Stimulated activated CD8-positive, alpha-beta memory T cell treated with anti-CD3 and anti-CD28 coated beads, Interleukin-15, amount 100 ng/mL, for 24 hours (primary cell): ENCODE measurements around the gene NTF4.
"Not testable (repeated sequence)": the region's sequence is repeated elsewhere in the genome, so short reads cannot be mapped to it uniquely, and the experiment has no call there.

ENCODE experiments used
- DNase-seq: peaks from one replicate; pipeline ENCODE4 v3.0.0-alpha.2; 2020; ENCODE audit warnings: low read depth

Gene NTF4

DNA sequence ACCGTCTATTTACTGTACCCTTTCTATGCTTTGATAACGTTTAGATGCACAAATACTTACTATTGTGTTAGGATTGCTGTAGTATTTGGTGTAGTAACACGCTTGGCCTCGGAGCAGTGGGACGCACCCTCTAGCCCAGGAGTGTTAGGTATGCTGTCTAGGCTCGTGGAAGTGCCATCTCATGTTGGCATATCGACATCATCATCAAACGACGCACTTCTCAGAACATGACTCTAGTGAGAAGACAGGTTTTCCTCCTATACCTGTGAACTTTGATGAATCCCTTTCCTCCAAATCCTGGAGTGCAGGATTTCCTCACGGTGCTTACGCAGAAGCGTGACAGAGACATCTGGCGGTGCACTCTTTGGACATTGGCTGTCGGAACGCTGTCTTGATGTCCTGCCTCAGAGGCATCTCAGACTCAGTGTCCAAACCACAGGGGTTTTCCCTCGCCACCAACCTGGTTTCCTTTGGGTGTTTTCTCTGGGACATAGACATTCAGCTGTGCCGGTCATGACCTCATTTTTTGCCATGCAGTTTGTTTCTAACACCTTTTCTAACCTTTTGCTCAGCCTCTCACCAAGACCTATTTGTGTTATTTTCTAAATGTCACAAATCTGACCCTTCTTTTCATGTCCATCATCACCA lies 26.9 kb upstream of the NTF4 start:
- no peak for DNase-seq

DNA sequence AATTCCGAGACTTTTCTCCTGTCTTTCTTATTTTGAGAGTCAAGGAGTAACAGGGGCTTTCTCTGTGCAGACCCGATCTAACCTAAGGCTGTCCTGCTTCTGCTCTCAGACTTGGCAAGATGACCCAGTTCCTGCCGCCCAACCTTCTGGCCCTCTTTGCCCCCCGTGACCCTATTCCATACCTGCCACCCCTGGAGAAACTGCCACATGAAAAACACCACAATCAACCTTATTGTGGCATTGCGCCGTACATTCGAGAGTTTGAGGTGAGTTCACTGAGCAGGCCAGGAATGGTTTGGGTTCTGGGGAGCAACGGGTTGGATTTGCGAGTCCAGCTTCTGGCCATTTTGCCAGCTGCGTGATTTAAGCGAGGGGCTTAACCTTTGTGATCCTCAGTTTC lies 21.7 kb upstream of the NTF4 start:
- DNase-seq, result no peak

DNA sequence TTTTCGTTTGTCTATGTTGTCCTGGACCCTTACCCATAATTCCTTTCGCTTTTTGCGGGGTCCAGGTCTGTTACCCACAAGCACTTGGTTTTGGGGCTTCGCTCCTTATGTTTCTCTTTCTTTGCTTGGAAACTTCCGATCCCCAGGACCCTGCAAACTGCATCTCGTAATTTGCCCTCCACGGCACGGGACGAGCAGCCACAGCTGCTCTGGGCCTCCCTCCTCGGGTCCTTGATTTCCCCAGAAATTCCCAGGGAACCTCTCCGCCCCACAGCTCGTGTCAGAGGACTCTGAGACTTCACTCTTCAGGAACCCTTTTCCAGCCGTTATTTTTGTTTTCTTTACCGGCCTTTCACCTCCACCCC lies 21.2 kb upstream of the NTF4 start:
- no peak for DNase-seq

DNA sequence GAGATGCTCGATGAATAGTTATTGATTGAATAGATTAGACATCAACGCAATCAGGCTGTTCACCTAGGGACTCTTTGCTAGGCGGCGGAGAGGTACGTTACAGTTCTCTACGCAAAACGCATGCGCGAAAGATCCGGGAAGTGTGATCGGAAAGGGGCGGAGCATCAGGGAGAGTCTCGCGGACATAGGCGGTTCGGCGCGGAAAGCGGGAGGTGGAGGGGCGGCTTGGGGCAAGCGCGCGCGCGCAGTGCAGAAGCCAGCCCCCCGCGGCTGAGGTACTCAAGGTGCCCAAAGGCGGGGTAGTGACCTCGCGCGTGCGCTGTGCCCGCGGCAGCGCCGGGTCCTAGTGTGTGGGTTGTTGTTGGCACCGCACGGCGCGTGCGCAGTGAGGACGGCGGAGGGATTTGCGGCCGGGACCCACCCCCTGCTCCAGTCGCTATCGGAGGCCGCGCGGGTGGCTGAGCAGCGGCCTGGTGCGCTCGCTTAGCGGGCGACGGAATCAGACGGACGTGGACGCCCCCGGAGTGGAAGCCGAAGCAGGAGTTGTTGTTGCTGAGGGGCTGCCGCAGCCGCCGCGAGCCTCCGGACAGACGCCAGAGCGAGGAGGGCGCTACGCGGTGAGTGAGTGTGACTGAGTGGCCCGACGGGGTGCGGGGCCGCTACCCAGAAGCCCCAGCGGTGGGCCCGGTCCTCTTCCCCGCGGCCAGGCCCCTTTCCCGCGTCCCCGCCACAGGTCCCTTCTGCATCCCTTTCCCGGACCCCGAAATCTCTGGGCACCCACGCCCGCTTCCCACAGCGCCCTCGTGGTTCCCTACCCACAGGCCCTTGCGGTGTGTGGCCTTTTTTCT lies 20.6 kb upstream of the NTF4 start, which contains the start of gene SNRNP70:
TSS of gene SNRNP70 (plus strand) at position 432 of the 848 bp plus-strand sequence. CDS start 964 bp downstream, outside the sequence.
- peak; percentile 98 for DNase-seq

DNA sequence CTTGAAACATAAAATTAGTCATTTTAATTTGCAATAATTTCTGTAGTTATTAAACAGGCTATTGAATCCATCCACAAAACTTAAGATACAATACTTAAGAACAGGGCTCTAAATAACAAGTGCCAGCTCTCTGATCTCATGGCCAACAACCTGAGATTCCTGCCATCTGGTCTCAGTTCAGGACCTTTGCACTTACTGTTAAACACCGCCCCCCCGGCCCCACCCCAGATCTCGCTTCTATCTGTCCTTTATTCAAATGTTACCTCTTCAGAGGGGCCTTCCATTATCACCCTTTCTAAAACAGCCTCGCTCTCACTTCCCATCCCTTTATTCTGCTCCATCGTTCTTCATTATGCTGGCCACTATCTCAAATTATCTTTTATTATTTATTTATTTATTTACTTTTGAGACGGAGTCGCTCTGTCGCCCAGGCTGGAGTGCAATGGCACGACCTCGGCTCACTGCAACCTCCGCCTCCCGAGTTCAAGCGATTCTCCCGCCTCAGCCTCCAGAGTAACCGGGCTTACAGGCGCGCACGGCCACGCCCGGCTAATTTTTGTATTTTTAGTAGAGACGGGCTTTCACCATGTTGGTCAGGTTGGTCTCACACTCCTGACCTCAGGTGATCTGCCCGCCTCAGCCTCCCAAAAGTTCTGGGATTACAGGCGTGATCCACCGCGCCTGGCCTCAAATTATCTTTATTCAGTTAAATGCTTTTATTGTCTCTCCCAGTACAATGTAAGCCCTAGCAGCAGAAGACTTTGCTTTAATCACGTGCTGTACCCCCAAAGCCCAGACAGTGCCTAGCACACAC lies 19.8 kb upstream of the NTF4 start:
- DNase-seq, result no peak

DNA sequence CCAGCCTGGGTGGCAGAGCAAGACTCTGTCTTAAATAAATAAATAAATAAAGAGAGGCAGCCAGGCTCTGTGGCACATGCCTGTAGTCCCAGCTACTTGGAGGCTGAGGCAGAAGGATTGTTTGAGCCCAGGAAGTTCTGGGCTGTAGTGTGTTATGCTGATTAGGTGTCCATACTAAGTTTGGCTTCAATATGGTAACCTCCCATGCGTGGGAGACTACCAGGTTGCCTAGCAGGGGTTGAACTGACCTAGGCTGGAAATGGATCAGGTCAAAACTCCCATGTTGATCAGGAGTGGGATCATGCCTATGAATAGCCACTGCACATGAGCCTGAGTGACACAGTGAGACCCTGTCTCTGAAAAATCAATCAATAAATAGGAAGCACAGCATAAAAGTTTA lies 16.7 kb upstream of the NTF4 start:
- no peak for DNase-seq

DNA sequence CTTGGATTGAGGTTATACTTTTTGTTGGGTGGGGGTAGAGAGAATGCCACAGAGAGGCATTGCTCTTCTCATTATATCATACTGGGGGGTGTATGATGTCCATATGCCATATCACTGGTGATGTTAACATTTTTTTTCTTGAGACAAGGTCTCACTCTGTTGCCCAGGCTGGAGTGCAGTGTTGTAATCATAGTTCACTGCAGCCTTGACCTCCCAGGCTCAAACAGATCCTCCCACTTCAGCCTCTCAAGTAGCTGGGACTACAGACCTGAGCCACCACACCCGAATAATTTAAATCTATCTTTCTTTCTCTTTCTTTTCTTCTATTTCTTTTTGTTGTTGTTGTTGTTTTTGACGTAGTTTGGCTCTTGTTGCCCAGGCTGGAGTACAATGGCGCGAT lies 15.8 kb upstream of the NTF4 start:
- DNase-seq, result no peak

DNA sequence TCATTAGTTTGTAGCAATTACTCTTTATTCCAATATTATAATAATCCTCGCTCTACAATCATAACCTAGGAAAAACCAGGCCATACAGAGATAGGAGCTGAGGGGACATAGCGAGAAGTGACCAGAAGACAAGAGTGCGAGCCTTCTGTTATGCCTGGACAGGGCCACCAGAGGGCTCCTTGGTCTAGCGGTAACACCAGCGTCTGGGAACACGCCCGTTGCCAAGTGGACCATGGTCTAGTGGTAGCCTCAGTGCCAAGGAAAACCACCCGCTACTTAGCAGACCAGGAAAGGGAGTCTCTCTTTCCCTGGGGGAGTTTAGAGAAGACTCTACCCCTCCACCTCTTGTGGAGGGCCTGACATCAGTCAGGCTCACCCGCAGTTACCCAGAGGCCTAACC lies 10.3 kb upstream of the NTF4 start:
- not testable (repeated sequence) for DNase-seq

DNA sequence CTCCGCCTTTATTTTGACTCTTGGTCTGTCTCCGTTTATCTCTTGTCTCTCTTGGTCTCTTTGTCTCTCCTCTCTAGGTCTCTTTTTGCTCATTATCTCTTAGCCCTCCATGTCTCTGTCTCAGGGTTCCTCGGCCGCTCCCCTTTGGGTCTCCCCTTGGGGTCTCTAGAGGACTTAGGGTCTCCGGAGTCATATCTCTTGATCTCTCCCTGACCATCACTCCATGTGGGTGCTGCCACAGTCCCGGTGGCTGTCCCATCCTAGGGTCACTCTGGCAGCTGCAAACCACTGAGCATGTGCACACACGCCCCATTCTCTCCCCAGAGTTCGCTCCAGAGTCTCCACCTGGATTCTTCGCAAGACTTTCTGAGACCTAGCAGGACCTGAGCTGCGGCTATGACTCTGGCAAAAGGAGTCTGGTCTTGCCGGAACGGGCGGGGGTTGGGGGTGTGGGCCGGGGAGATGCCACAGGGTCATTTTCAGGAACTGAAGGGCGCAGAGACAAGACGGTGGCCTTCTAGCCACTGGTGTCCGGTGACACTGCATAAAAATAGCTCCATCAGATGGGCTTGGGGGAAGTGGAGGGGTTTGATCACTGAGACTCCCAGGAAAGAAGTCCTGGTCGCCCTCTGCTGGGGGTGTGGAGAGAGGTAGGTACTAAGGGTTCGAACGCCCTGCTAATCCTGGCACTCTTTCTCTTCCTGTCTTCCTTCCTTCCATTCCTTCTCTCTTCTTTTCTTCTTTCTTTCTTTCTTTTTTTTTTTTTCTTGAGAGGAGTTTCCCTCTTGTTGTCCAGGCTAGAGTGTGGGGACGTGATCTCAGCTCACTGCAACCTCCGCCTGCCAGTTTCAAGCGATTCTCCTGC lies 9.1 kb upstream of the NTF4 start:
- no peak for DNase-seq

DNA sequence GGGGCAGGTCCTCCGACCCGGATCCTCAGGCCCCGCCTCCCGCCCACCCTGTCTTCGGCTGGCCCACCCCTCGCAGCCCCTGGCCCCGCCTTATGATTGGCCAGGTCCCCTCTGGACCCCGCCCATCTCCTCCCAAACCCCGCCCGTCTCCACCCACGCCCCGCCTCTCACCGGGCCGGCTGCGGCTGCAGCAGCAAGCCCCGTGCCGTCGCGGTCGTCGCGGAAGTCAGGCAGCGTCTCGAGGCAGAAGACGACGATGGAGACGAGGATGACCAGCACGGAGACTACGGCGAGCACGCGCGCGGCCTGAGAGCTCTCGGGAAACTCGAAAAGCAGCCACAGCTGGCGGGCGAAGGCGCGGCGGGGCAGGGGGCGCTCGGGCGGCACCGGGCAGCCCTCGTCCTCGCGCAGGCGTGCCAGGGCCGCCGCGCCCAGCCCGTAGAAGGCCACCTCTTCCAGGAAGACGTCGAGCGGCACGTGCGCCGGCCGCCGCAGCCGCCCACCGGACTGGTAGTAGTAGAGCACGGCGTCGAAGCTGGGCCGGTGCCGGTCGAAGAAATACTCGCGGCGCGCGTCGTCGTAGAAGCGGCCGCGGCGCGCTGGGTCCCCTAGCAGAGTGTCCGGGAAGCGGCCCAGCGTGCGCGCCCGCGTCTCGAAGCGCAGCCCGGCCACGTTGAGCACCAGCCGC lies 7.4 kb upstream of the NTF4 start:
- no peak for DNase-seq

DNA sequence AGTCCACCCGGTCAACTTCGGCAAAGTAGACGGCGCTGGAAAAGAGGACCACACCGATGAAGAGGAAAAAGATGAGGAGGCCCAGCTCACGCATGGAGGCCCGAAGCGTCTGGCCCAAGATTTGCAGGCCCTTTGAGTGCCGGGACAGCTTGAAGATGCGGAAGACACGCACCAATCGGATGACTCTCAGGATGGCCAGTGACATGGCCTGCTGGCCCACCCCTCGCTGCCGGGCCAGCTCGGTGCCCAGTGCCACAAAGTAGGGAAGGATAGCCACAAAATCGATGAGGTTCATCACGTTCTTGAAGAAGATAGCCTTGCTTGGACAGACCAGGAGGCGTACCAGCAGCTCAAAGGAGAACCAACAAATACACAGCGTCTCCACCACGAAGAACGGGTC lies 5.8 kb upstream of the NTF4 start:
- DNase-seq, result no peak

DNA sequence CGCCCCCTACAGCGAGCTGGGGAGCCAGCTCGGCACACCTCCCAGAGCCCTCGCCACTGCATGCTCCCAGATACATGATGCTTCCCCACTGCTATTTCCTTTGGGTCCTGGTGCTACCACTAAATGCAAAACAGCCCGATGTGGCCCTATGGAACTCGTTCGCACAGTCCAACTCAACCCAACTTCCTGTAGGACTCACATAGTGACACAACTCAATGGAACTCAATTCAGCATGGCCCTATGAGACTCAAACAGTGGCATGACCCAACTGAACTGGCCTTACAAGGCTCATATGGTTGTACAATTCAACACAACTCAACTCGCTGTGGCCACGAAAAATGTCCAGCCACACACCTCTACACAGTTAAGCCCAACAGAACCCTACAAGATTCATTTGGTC lies 4.4 kb upstream of the NTF4 start:
- DNase-seq, result no peak

DNA sequence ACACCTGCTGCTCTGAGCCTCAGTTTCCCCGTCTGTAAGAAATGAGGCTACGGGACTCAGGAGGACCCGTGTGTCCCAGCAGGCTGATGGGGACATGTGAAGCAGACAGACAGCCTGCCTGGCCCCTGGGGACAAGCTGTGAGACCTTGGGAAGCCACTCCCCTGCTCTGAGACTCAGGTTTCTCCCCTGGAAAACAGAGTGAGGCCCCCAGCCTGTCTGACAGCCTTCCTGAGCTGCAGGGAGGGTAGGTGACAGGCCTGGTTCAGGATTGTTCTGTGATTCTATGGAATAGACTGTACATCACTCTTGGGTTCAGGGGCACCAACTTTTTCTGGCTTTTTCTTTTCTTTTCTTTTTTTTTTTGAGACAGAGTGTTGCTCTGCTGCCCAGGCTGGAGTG lies 2.9 kb upstream of the NTF4 start:
- no peak for DNase-seq

DNA sequence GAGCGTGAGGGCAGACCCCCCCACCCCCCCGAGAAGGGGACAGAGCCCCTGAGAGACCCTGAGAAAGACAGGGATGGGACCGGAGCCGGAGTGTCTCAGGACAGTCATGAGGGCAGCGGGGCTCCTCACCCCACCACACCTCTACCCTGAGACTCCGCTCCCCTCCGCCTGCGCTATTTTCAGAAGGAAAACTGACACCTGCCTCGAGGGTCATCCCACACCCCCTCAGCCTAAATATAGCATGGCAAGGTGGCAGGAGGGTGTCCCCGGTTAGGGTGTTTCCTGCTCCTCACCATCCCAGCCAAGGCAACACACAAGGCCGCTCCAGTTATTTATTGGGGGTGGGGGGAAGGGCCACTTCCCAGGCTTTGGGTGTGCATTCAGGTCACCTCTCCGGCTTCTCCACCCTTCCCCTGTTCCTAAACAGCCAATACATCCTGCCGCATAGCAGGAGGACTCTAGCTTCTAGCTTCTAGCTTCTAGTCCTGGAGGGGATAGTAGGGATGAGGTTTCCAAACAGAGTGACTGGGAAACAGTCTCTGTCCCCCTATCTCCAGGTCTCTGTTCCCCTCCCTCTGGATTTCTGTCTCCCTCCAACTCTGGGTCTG lies 1.4 kb upstream of the NTF4 start:
- no peak for DNase-seq

DNA sequence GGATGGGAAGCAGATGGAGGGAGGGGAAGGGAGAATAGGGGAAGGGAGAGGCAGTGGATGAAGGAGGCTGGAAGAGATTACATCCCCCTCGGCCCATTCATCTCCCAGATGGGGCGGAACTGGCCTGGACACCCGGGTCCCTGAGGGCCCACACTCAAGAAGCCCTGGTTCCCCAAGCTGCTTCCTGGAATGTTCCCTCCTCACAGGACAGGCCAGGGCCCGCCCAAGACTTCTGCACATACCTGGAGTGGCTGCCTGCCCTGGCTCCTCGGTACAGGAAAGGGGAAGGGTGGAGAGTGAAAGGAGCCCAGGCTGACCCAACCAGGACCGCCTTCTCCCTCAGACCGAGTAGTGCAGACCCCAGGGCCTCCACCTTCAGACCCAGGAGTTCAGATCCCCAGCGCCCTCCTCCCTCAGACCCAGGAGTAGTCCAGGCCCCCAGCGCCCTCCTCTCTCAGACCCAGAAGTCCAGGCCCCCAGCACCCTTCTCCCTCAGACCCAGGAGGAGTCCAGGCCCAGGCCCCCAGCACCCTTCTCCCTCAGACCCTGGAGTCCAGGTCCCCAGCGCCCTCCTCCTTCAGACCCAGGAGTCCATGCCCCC lies 489 bp downstream of the NTF4 start:
- DNase-seq, result no peak

DNA sequence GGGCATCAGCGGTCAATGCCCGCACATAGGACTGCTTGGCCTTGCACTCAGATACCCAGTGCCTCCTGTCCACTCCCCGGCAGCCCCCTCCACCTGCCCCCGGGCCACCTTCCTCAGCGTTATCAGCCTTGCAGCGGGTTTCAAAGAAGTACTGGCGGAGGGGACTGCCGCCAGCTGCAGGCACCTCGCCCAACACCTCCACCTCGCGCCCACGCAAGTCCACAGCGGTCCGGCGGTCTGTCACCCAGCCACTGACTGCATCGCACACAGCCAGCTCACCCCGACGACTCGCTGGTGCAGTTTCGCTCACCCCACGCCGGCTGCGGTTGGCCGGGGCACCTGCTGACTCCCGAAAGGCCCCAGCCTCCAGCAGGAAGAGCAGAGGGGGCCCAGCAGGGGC lies 3.2 kb downstream of the NTF4 start:
- DNase-seq, result no peak

DNA sequence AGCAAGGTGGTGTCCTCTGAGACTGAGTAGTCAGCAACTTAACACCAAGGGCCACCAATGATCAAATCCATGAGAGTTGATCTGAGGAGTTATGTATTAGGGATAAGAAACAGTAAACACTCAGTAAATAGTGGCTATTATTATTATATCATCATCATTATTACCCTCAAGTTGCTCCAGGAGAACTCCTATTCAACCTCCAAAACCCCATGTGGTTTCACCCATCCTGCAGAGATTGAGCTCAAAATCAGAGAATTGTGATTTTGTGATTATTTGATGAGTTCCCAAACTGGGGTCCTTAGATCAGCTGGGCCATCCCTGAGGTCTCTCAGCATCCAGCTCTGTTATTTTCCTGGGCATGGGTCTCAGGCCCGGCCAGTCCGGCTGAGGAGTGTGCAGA lies 3.6 kb downstream of the NTF4 start:
- DNase-seq, result no peak

DNA sequence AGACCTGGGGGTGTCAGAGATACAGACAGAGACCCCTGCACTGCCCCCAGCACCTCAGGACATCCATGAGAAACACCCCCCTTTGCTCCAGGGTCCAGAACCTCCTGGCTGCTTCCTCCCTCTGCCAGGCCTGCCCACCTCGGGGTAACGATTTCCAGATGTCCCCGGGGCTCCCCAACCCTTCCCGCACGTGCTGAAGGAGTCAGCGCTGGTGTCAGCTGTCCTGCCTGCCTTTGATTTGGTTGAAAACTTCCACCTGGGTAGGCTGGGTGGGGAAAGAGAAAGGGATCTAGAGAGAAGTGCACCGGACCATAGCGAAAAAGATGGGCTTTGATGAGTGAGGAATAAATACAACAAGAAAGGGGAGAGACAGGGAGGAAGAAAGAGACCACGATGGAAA lies 5.6 kb downstream of the NTF4 start:
- no peak for DNase-seq

DNA sequence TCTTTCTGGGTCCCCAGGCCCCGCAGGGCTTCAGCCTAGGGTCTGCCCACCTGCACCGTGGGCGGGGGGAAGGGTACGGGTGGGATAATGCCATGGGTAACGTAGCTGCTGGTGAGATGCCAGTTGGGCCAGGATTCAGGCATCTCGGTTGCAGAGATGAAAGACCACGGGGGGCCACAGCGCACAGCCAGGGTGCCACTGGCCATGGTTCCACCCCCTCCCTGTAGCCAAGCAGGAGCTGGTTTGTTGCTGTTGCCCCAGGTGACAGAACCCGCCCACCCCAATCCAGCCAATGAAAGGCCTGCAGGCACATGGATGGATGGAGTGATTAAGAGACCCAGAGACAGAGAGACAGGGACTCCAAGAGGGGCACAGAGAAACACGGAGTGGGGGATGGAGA lies 6.1 kb downstream of the NTF4 start:
- no peak for DNase-seq

DNA sequence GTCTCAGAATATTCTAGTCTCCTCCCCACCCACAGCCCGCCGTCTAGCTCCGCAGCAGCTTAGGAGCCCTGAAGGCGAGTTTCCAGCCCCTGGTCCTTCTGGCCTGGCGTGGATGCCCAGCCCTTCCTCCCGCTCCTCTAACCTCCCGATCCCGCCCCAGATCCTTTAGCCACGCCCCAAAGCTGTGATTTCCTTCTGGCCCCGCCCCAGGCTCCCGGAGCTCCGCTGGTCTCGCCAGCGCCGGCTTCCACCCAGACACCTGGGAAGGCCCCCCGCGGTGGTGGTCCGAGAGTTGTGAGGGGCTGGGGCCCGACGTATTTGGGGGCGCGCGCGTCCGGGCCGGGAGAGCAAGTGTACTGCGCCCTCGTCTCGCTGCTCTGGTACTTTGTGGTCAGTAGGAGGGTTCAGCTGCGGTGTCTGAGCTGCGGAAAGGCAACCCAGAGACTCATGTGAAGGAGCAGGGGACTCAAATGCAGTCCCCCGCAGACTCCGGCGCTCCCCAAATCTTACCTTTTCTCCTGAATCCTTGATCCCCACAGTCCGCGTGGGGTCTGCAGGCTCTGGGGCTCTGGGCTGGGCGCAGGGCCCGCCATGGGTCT lies 6.9 kb downstream of the NTF4 start, which contains the start of gene CGB7:
TSS of gene CGB7 (minus strand) at position 114 of the 599 bp plus-strand sequence. CDS start 2,374 bp downstream, outside the sequence.
- DNase-seq, result no peak
